ENCODE measurements around the gene AP2S1.
"Not testable (repeated sequence)": the region's sequence is repeated elsewhere in the genome, so short reads cannot be mapped to it uniquely, and the experiment has no call there.

Gene AP2S1

DNA sequence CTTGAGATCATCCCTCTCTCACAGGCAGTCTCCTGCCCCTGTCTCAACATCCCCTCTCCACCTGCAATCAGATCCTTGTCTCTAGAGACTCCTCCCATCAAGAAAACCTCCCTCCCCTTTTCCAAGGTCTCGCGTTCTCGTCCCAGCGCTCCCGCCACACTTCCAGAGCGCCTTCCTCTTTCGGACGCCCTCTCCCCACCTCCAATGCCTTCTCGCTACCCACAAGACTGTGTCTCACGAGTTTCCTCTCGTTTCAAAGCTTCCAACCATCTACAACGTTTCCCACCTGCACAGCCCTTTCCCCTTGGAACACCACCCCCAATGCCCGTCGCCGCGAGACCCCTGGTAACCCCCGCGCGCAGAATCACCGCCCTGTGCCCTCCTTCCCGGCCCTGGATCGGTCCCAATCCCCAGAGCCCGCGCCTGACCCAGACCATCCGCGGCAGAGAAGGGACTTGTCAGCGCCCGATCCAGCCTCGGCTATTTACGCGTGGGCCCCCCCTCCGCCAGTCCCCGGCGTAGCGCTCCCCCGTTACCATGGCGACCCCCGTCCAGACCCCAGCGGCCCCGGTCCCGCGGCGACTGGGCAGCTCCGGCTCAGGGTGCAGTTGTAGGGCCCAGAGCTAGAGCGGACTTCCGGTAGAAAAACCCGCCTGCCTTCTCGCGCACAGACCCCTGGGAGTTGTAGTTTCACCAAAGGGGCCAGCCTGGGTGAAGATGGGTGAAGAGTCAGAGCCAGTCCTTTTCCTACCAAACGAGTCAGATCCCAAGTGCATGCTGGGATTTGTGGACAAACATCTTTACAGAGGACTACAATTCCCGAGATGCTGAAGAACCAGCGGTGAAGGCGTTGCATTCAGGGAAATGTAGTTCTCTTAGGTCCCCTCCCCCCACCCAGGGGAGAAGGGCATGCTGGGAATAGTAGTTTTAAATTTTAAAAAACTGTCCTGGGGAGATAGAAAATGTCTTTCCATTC is at the start of gene AP2S1:
Gene AP2S1 (minus strand): TSS at position 619 of the 976 bp plus-strand sequence. CDS start 80 bp downstream, at position 539.
- peaks cover 28% of the 10 kb centered on the region for H3K36me3 Mint-ChIP-seq (ENCODE audit: low read depth)

DNA sequence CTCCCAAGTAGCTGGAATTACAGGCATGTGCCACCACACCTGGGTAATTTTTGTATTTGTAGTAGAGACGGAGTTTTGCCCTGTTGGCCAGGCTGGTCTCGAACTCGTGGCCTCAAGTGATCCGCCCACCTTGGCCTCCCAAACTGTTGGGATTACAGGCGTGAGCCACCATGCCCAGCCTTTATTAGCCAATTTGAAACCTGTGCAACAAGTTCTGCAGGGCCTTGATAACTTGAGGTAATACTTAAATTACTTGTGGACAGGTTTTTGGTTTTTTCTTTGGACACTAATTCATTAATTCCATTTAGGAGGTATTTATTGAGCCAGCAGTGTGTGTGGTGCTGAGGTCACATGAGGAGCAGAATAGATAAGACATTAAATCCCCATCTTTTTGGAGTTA is 49.7 kb upstream of the AP2S1 start:
- Mint-ChIP-seq H3K9me3 (no peaks in the 10 kb centered on the region), H3K4me3 (no peak overlapping the region), H3K27me3 (no peaks in the 10 kb centered on the region), H3K4me1 (ENCODE audit: low read depth) (peaks cover 13% of the 10 kb centered on the region), H3K36me3 (ENCODE audit: low read depth) (no peaks in the 10 kb centered on the region), H3K27ac (no peak overlapping the region)
- intact Hi-C loops (cut with micrococcal nuclease), result no loop called here

More for the DNA sequence above, at the start of gene AP2S1:
- Mint-ChIP-seq H3K27ac (peak within 1 kb of the TSS; percentile 90), H3K4me1 (ENCODE audit: low read depth) (peaks cover 44% of the 10 kb centered on the region), H3K27me3 (peaks cover 5% of the 10 kb centered on the region), H3K4me3 (peak within 1 kb of the TSS; percentile 90), H3K9me3 (no peaks in the 10 kb centered on the region)
- intact Hi-C loops (cut with micrococcal nuclease), result loop anchor here (1.0 kb wide), 1 partner anchor 10 kb away; the partner anchor contains the start of gene ARHGAP35

DNA sequence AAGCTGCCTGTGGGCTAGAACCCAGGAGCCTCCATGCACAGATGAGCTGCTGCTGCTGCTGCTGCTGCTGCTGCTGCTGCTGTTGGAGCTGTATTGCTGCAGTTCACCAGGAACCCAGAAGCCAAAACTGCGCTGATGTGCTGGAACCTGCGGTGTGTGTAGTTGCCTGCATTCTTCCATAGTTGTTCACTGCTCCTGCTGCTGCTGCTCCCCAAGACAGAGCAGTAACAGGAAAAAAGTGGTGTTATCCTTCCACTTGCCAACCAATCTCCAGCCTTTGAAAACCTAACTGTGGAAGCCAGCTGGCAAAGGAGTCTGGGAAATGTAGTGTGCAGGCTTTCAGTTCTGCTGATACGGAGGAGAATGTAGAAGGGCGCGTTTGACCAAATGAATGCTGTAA is 48.1 kb upstream of the AP2S1 start:
- H3K27me3 Mint-ChIP-seq, result no peaks in the 10 kb centered on the region
- peaks cover 13% of the 10 kb centered on the region for H3K4me1 Mint-ChIP-seq (ENCODE audit: low read depth)
- intact Hi-C loops (cut with micrococcal nuclease), result no loop called here
- no peaks in the 10 kb centered on the region for H3K9me3 Mint-ChIP-seq
- no peak overlapping the region for H3K4me3 Mint-ChIP-seq
- no peak overlapping the region for H3K27ac Mint-ChIP-seq
- H3K36me3 Mint-ChIP-seq (ENCODE audit: low read depth), result no peaks in the 10 kb centered on the region

- H3K4me1 Mint-ChIP-seq (ENCODE audit: low read depth), result peaks cover 7% of the 10 kb centered on the region
- H3K36me3 Mint-ChIP-seq (ENCODE audit: low read depth), result no peaks in the 10 kb centered on the region
- H3K27ac Mint-ChIP-seq, result no peak overlapping the region
- no peaks in the 10 kb centered on the region for H3K27me3 Mint-ChIP-seq
- H3K4me3 Mint-ChIP-seq, result no peak overlapping the region
- intact Hi-C loops (cut with micrococcal nuclease), result no loop called here
- no peaks in the 10 kb centered on the region for H3K9me3 Mint-ChIP-seq
These were observed 45.6 kb upstream of the AP2S1 start for GRCh38 chr19:46896076-46896794.

GRCh38 chr19:46892252-46893179 is 41.9 kb upstream of the AP2S1 start:
- H3K4me3 Mint-ChIP-seq, result no peak overlapping the region
- intact Hi-C loops (cut with micrococcal nuclease), result no loop called here
- H3K36me3 Mint-ChIP-seq (ENCODE audit: low read depth), result no peaks in the 10 kb centered on the region
- H3K27me3 Mint-ChIP-seq, result no peaks in the 10 kb centered on the region
- peaks cover 10% of the 10 kb centered on the region for H3K4me1 Mint-ChIP-seq (ENCODE audit: low read depth)
- no peaks in the 10 kb centered on the region for H3K9me3 Mint-ChIP-seq
- H3K27ac Mint-ChIP-seq, result no peak overlapping the region

- Mint-ChIP-seq H3K36me3 (ENCODE audit: low read depth) (no peaks in the 10 kb centered on the region), H3K27me3 (no peaks in the 10 kb centered on the region), H3K4me1 (ENCODE audit: low read depth) (peaks cover 15% of the 10 kb centered on the region), H3K9me3 (no peaks in the 10 kb centered on the region), H3K4me3 (no peak overlapping the region), H3K27ac (no peak overlapping the region)
- intact Hi-C loops (cut with micrococcal nuclease), result no loop called here
These were observed 40.0 kb upstream of the AP2S1 start for GRCh38 chr19:46890423-46891170.

GRCh38 chr19:46887240-46887782 is 36.7 kb upstream of the AP2S1 start:
- H3K36me3 Mint-ChIP-seq (ENCODE audit: low read depth), result no peaks in the 10 kb centered on the region
- peaks cover 19% of the 10 kb centered on the region for H3K4me1 Mint-ChIP-seq (ENCODE audit: low read depth)
- no peaks in the 10 kb centered on the region for H3K27me3 Mint-ChIP-seq
- no peaks in the 10 kb centered on the region for H3K9me3 Mint-ChIP-seq
- H3K27ac Mint-ChIP-seq, result no peak overlapping the region
- intact Hi-C loops (cut with micrococcal nuclease), result no loop called here
- no peak overlapping the region for H3K4me3 Mint-ChIP-seq

DNA sequence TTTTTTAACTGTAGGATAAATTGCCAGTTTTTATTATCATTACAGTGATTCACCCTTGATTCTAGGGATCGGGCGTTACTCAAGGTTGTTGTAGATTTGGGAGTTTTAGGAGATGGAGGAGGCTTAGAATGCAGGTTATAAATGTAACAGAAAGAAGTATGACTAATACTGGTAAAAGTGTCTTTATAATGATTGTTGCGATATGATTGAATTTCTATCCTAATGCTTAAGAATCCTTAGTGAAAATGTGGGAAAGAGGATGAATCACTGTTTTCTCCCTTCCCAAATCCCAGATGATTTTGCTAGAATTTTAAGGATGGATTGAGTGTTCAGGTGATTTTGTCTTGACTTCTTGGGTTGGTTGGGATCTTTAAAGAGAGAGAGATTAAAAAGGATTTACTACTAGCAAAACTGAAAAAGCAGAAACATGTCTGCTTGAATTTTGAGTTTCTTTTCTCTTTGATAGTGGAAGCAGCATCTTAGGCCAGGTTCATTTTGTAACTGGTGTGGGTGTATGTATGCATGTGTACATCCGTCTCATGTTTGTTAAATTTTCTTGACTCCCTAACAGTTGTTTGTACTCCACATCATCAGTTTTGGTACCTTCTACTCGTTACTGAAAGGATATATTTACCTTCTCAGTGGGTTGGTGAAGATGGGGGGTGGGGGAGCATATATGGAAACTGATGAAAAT is 36.0 kb upstream of the AP2S1 start:
- H3K27ac Mint-ChIP-seq, result no peak overlapping the region
- H3K4me3 Mint-ChIP-seq, result no peak overlapping the region
- peaks cover 20% of the 10 kb centered on the region for H3K4me1 Mint-ChIP-seq (ENCODE audit: low read depth)
- no peaks in the 10 kb centered on the region for H3K27me3 Mint-ChIP-seq
- intact Hi-C loops (cut with micrococcal nuclease), result no loop called here
- no peaks in the 10 kb centered on the region for H3K9me3 Mint-ChIP-seq
- H3K36me3 Mint-ChIP-seq (ENCODE audit: low read depth), result no peaks in the 10 kb centered on the region

DNA sequence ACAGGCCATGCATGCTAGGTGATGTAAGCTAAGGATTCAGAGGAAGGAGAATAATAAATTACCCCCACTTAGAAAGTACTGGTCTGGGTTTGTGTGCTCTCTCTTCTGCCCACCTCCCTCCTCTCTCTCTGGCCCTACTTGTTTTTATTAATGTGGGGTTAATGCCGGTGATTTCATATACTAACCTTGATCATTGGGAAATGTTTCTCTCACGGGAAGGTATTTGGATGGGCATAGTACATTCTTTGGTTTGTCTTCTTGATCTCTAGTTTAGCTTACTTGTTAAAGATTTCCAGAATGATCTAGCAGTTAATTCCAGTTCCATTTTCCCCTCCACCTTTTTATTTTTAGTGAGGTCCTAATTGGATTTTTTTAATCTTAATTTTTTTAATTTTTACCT is 34.8 kb upstream of the AP2S1 start:
- H3K4me1 Mint-ChIP-seq (ENCODE audit: low read depth), result peaks cover 20% of the 10 kb centered on the region
- intact Hi-C loops (cut with micrococcal nuclease), result no loop called here

GRCh38 chr19:46882751-46883150 is 32.1 kb upstream of the AP2S1 start:
- H3K4me3 Mint-ChIP-seq; H3K9me3 Mint-ChIP-seq; H3K27ac Mint-ChIP-seq; H3K27me3 Mint-ChIP-seq; H3K36me3 Mint-ChIP-seq (ENCODE audit: low read depth); intact Hi-C loops (cut with micrococcal nuclease): not testable (repeated sequence)
- peaks cover 19% of the 10 kb centered on the region for H3K4me1 Mint-ChIP-seq (ENCODE audit: low read depth)

More for the DNA sequence above, 34.8 kb upstream of the AP2S1 start:
- H3K4me3 Mint-ChIP-seq, result no peak overlapping the region
- H3K27ac Mint-ChIP-seq, result no peak overlapping the region
- no peaks in the 10 kb centered on the region for H3K27me3 Mint-ChIP-seq
- H3K9me3 Mint-ChIP-seq, result no peaks in the 10 kb centered on the region
- no peaks in the 10 kb centered on the region for H3K36me3 Mint-ChIP-seq (ENCODE audit: low read depth)

- intact Hi-C loops (cut with micrococcal nuclease), result no loop called here
- Mint-ChIP-seq H3K36me3 (ENCODE audit: low read depth) (no peaks in the 10 kb centered on the region), H3K4me1 (ENCODE audit: low read depth) (peaks cover 12% of the 10 kb centered on the region), H3K27me3 (no peaks in the 10 kb centered on the region), H3K9me3 (no peaks in the 10 kb centered on the region), H3K27ac (no peak overlapping the region), H3K4me3 (no peak overlapping the region)
These were observed 31.4 kb upstream of the AP2S1 start for GRCh38 chr19:46882034-46882433.

GRCh38 chr19:46881092-46881491 is 30.4 kb upstream of the AP2S1 start:
- H3K4me1 Mint-ChIP-seq (ENCODE audit: low read depth), result peaks cover 6% of the 10 kb centered on the region
- H3K27ac Mint-ChIP-seq, result no peak overlapping the region

More at GRCh38 chr19:46881092-46881491, 30.4 kb upstream of the AP2S1 start:
- Mint-ChIP-seq H3K27me3 (no peaks in the 10 kb centered on the region), H3K9me3 (no peaks in the 10 kb centered on the region), H3K36me3 (ENCODE audit: low read depth) (no peaks in the 10 kb centered on the region), H3K4me3 (no peak overlapping the region)
- intact Hi-C loops (cut with micrococcal nuclease), result no loop called here
